GM23338 (cell line): Measurements from ENCODE around the gene PCSK2. TPM values are rescaled to one million over a fixed set of nuclear protein-coding genes. Genes with fewer than 3 reads are reported as not detected.

ENCODE experiments used
- ATAC-seq: fragments of 200-7000 bp; cut with Tn5 transposase; 3 replicates; pipeline ENCODE4 v1.9.1; 2020
- DNase-seq: peaks from one replicate; pipeline ENCODE4 v3.0.0-alpha.2; 2015; ENCODE audit warnings: low spot score
- H2AFZ ChIP-seq: fragments of 200-600 bp; sonication (generic); 2 replicates; pipeline ENCODE4 v1.8.0; 2016; ENCODE audit warnings: antibody characterized with exemption, mild to moderate bottlenecking, moderate library complexity
- H3F3A ChIP-seq: fragments of 200-600 bp; sonication (generic); replicated peaks from 2 replicates; pipeline ENCODE4 v1.8.0; 2017; ENCODE audit warnings: antibody characterized with exemption, mixed run types, low read depth
- H3K27ac ChIP-seq: fragments of 200-600 bp; sonication (generic); 2 replicates; pipeline ENCODE4 v1.6.1; 2016; ENCODE audit warnings: low read depth
- H3K27me3 ChIP-seq: fragments of 200-600 bp; sonication (generic); 2 replicates; pipeline ENCODE4 v1.8.0; 2016; ENCODE audit warnings: mild to moderate bottlenecking, mixed run types, moderate library complexity; ENCODE audit not compliant: insufficient read depth
- H3K36me3 ChIP-seq: fragments of 200-600 bp; sonication (generic); 2 replicates; pipeline ENCODE4 v1.8.0; 2016; ENCODE audit warnings: mild to moderate bottlenecking; ENCODE audit not compliant: insufficient read depth
- H3K4me1 ChIP-seq: fragments of 200-600 bp; sonication (generic); 2 replicates; pipeline ENCODE4 v1.8.0; 2016; ENCODE audit warnings: mild to moderate bottlenecking, moderate library complexity; ENCODE audit not compliant: insufficient read depth
- H3K4me2 ChIP-seq: fragments of 200-600 bp; sonication (generic); 2 replicates; pipeline ENCODE4 v1.7.1; 2017; ENCODE audit warnings: mixed run types
- H3K4me3 ChIP-seq: fragments of 200-600 bp; sonication (generic); 2 replicates; pipeline ENCODE4 v1.6.1; 2016; ENCODE audit warnings: mixed run types
- H3K79me2 ChIP-seq: fragments of 200-600 bp; sonication (generic); replicated peaks from 2 replicates; pipeline ENCODE4 v1.8.0; 2017; ENCODE audit warnings: mild to moderate bottlenecking; ENCODE audit not compliant: insufficient read depth
- H3K9me2 ChIP-seq: fragments of 200-600 bp; sonication (generic); 2 replicates; pipeline ENCODE4 v1.8.0; 2017; ENCODE audit not compliant: insufficient read depth
- H4K20me1 ChIP-seq: fragments of 200-600 bp; sonication (generic); replicated peaks from 2 replicates; pipeline ENCODE4 v1.8.0; 2017; ENCODE audit warnings: mild to moderate bottlenecking; ENCODE audit not compliant: insufficient read depth
- H3K27ac Mint-ChIP-seq: 2 replicates; pipeline ENCODE4 v1.8.0; 2020; ENCODE audit warnings: inconsistent platforms, mild to moderate bottlenecking, moderate library complexity, mixed read lengths
- H3K27me3 Mint-ChIP-seq: 3 replicates; pipeline ENCODE4 v1.8.0; 2022; ENCODE audit warnings: low read depth, mild to moderate bottlenecking, moderate library complexity, mixed read lengths, inconsistent platforms; ENCODE audit not compliant: insufficient read depth, poor library complexity
- H3K36me3 Mint-ChIP-seq: 3 replicates; pipeline ENCODE4 v1.8.0; 2021; ENCODE audit warnings: low read depth, mild to moderate bottlenecking, inconsistent platforms, moderate library complexity, mixed read lengths
- H3K4me1 Mint-ChIP-seq: 3 replicates; pipeline ENCODE4 v1.8.0; 2020; ENCODE audit warnings: mild to moderate bottlenecking, inconsistent platforms, mixed read lengths
- H3K4me3 Mint-ChIP-seq: 3 replicates; pipeline ENCODE4 v1.8.0; 2021; ENCODE audit warnings: moderate library complexity, mild to moderate bottlenecking, inconsistent platforms, mixed read lengths
- H3K9me3 Mint-ChIP-seq: 3 replicates; pipeline ENCODE4 v1.8.0; 2020; ENCODE audit warnings: moderate library complexity, mild to moderate bottlenecking, inconsistent platforms, mixed read lengths
- CREB1 ChIP-seq: fragments of 250-450 bp; sonication (Bioruptor Pico); IDR thresholded peaks from 2 replicates; pipeline ENCODE4 v1.5.0; 2020; ENCODE audit warnings: low read depth, mild to moderate bottlenecking, moderate library complexity
- EZH2phosphoT487 ChIP-seq: fragments of 200-600 bp; sonication (generic); IDR thresholded peaks from one replicate; pipeline ENCODE4 v1.8.1; 2018; ENCODE audit warnings: antibody characterized with exemption; ENCODE audit not compliant: unreplicated experiment
- JUNB ChIP-seq: IDR thresholded peaks from one replicate; pipeline ENCODE4 v1.6.1; 2016; ENCODE audit warnings: antibody characterized with exemption; ENCODE audit not compliant: unreplicated experiment
- NANOG ChIP-seq: IDR thresholded peaks from 2 replicates; pipeline ENCODE4 v1.6.1; 2016; ENCODE audit warnings: antibody characterized with exemption, borderline replicate concordance
- POLR2AphosphoS5 ChIP-seq: IDR thresholded peaks from 2 replicates; pipeline ENCODE4 v1.6.1; 2016; ENCODE audit warnings: antibody characterized with exemption, low read depth
- long read RNA-seq: library from polyadenylated mRNA; unstranded; transcript quantifications from one replicate; pipeline ENCODE4 v2.0.0, GENCODE V29; 2020; ENCODE audit not compliant: unreplicated experiment
- polyA plus RNA-seq: library from polyadenylated mRNA; unstranded; fragments of >200 nt; fragmentation: Nextera tagmentation; extraction: Ambion mirVana; gene quantifications from 2 replicates; pipeline ENCODE4 v1.2.1, GENCODE V29; 2016
- total RNA-seq: library from RNA; depleted of rRNA; stranded (reverse); fragments of >200 nt; shearing (Covaris generic); gene quantifications from 2 replicates; pipeline ENCODE4 v1.2.3, GENCODE V29; 2014; rRNA removed
- TF ChIP-seq, protein P1 (sequence below): IDR thresholded peaks from one replicate; pipeline ENCODE4 v1.6.1; 2018; ENCODE audit warnings: antibody characterized with exemption; ENCODE audit not compliant: unreplicated experiment
- TF ChIP-seq, protein P2 (sequence below), 2 experiments: fragments of 200-600 bp in 1 of 2; sonication (generic) in 1 of 2; conservative IDR thresholded peaks; 2 replicates each; pipeline versions ENCODE4 v1.5.1 to v1.6.1; 2016 to 2017; ENCODE audit warnings: antibody characterized with exemption in 2 of 2, low read depth in 2 of 2, mild to moderate bottlenecking in 2 of 2, moderate library complexity in 1 of 2

PCSK2 gene, protein sequence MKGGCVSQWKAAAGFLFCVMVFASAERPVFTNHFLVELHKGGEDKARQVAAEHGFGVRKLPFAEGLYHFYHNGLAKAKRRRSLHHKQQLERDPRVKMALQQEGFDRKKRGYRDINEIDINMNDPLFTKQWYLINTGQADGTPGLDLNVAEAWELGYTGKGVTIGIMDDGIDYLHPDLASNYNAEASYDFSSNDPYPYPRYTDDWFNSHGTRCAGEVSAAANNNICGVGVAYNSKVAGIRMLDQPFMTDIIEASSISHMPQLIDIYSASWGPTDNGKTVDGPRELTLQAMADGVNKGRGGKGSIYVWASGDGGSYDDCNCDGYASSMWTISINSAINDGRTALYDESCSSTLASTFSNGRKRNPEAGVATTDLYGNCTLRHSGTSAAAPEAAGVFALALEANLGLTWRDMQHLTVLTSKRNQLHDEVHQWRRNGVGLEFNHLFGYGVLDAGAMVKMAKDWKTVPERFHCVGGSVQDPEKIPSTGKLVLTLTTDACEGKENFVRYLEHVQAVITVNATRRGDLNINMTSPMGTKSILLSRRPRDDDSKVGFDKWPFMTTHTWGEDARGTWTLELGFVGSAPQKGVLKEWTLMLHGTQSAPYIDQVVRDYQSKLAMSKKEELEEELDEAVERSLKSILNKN
- total RNA-seq (0.54 and 1.1 TPM in 2 replicates), polyA plus RNA-seq (0.37 and 0.68 TPM in 2 replicates)
- long read RNA-seq = 0 reads

DNA sequence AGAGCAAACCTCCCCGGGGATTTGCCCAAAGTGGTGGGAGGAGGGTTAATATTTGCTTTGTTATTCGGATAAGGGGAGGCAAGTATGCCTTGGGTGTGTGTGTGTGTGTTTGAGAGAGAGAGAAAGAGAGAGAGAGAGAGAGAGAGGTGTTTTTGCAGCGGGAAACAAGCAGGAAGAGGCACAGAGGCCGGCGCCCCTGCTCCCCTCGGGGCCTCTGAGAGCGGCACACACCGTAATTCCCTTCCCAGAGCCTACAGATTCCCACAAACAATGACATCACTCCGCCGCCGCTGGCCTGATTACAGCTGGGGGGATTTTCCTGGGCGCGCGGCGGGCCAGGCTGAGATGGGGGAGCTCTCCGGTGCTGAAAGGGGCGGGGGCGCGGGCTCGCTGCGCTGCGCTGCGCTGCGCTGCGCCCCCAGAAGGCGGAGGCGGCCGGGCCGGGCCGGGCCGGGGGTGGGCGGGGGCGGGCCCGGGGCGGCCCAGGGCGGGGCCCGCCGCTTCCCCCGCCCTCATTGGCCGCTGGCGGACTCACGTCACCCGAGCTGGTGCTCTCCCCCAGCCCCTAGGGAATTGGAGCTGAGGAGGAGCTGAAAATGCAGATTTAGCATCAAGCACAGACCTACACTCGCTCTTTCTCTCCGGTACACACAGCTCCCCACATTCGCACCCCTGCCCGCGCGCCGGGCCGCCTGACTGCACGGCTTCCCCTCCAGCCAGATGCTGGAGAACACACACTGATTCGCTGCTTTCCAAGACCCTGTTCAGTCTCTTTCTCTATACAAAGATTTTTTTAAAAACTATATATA lies at the start of gene PCSK2:
Gene PCSK2, plus strand, starts transcription at position 631 of the 809 bp plus-strand sequence. CDS start 266 bp downstream, outside the sequence.
- peak within 1 kb of the TSS; percentile 87 for H3K4me3 ChIP-seq
- H2AFZ ChIP-seq = peak within 1 kb of the TSS; percentile 99
- peaks cover 3% of the 10 kb centered on the region; the same call in 1 of the 2 replicates for H4K20me1 ChIP-seq
- Mint-ChIP-seq H3K27me3 (peaks cover 48% of the 10 kb centered on the region), H3K36me3 (no peaks in the 10 kb centered on the region), H3K4me3 (peak within 1 kb of the TSS; percentile 84), H3K9me3 (no peaks in the 10 kb centered on the region), H3K27ac (no peak within 1 kb of the TSS), H3K4me1 (peaks cover 30% of the 10 kb centered on the region)
- H3K4me2 ChIP-seq = peak within 1 kb of the TSS; percentile 99
- peak; percentile 72 for ATAC-seq
- 0 out of 2 replicates have a peak, but pooled peaks cover 3% of the 10 kb centered on the region for H3F3A ChIP-seq
- H3K4me1 ChIP-seq = peaks cover 27% of the 10 kb centered on the region
- peak; percentile 96 for DNase-seq
- no peaks in the 10 kb centered on the region for H3K79me2 ChIP-seq
- H3K9me2 ChIP-seq = no peaks in the 10 kb centered on the region
- H3K27me3 ChIP-seq = peaks cover 62% of the 10 kb centered on the region
- H3K27ac ChIP-seq = no peak within 1 kb of the TSS
- H3K36me3 ChIP-seq = no peaks in the 10 kb centered on the region
- TF ChIP-seq POLR2AphosphoS5 (no peak), JUNB (no peak), EZH2phosphoT487 (no peak), NANOG (no peak), CREB1 (CRISPR knock-in tag) (peak; percentile 74)
- TF ChIP-seq, protein P1, sequence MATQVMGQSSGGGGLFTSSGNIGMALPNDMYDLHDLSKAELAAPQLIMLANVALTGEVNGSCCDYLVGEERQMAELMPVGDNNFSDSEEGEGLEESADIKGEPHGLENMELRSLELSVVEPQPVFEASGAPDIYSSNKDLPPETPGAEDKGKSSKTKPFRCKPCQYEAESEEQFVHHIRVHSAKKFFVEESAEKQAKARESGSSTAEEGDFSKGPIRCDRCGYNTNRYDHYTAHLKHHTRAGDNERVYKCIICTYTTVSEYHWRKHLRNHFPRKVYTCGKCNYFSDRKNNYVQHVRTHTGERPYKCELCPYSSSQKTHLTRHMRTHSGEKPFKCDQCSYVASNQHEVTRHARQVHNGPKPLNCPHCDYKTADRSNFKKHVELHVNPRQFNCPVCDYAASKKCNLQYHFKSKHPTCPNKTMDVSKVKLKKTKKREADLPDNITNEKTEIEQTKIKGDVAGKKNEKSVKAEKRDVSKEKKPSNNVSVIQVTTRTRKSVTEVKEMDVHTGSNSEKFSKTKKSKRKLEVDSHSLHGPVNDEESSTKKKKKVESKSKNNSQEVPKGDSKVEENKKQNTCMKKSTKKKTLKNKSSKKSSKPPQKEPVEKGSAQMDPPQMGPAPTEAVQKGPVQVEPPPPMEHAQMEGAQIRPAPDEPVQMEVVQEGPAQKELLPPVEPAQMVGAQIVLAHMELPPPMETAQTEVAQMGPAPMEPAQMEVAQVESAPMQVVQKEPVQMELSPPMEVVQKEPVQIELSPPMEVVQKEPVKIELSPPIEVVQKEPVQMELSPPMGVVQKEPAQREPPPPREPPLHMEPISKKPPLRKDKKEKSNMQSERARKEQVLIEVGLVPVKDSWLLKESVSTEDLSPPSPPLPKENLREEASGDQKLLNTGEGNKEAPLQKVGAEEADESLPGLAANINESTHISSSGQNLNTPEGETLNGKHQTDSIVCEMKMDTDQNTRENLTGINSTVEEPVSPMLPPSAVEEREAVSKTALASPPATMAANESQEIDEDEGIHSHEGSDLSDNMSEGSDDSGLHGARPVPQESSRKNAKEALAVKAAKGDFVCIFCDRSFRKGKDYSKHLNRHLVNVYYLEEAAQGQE = peak; percentile 80
- TF ChIP-seq, protein P2, sequence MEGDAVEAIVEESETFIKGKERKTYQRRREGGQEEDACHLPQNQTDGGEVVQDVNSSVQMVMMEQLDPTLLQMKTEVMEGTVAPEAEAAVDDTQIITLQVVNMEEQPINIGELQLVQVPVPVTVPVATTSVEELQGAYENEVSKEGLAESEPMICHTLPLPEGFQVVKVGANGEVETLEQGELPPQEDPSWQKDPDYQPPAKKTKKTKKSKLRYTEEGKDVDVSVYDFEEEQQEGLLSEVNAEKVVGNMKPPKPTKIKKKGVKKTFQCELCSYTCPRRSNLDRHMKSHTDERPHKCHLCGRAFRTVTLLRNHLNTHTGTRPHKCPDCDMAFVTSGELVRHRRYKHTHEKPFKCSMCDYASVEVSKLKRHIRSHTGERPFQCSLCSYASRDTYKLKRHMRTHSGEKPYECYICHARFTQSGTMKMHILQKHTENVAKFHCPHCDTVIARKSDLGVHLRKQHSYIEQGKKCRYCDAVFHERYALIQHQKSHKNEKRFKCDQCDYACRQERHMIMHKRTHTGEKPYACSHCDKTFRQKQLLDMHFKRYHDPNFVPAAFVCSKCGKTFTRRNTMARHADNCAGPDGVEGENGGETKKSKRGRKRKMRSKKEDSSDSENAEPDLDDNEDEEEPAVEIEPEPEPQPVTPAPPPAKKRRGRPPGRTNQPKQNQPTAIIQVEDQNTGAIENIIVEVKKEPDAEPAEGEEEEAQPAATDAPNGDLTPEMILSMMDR (conservative IDR thresholded peaks at IDR 0.05; ENCODE audit: low read depth in 2 of 2) = no peak; a peak in 1 of 4 replicates
